CD14-positive monocyte (primary cell): ENCODE data around the gene FGFRL1. TPM values are rescaled to one million over a fixed set of nuclear protein-coding genes. Genes with fewer than 3 reads are reported as not detected.

Experiments
- DNase-seq, 3 donors: peaks; one replicate each; pipeline ENCODE4 v3.0.0-alpha.2; 2011 to 2022
- H2AFZ ChIP-seq: 2 replicates; pipeline ENCODE4 v1.6.0; 2012; ENCODE audit warnings: mild to moderate bottlenecking, low read depth, low read length, inconsistent platforms; ENCODE audit not compliant: insufficient read depth, poor library complexity, severe bottlenecking
- H3K27ac ChIP-seq, 2 donors: 1 replicate in 1 of 2; 2 replicates in 1 of 2; pipeline ENCODE4 v1.5.1; 2012 to 2013; ENCODE audit warnings: low read length in 2 of 2, control low read depth in 1 of 2, inconsistent platforms in 1 of 2, low read depth in 1 of 2, mild to moderate bottlenecking in 1 of 2
- H3K27me3 ChIP-seq, 2 donors: one replicate each; pipeline versions ENCODE4 v1.6.0 to v1.6.1; 2011 to 2013; ENCODE audit warnings: low read length in 2 of 2; ENCODE audit not compliant: control insufficient read depth in 2 of 2, insufficient read depth in 2 of 2
- H3K36me3 ChIP-seq, 2 donors: replicated peaks in 1 of 2; 1 replicate in 1 of 2; 2 replicates in 1 of 2; pipeline versions ENCODE4 v1.5.1 to v1.6.1; 2012 to 2013; ENCODE audit warnings: low read length in 2 of 2, control low read depth in 1 of 2, inconsistent platforms in 1 of 2, mild to moderate bottlenecking in 1 of 2; ENCODE audit not compliant: insufficient read depth in 2 of 2, control insufficient read depth in 1 of 2
- H3K4me1 ChIP-seq, 2 donors: 1 replicate in 1 of 2; 2 replicates in 1 of 2; pipeline versions ENCODE4 v1.5.1 to v1.6.1; 2012 to 2013; ENCODE audit warnings: low read length in 2 of 2, control low read depth in 1 of 2, inconsistent platforms in 1 of 2, mild to moderate bottlenecking in 1 of 2, moderate library complexity in 1 of 2; ENCODE audit not compliant: insufficient read depth in 2 of 2, control insufficient read depth in 1 of 2
- H3K4me2 ChIP-seq: replicated peaks from 2 replicates; pipeline ENCODE3; 2012; ENCODE audit warnings: low read length, moderate library complexity, mild to moderate bottlenecking; ENCODE audit not compliant: poor library complexity, severe bottlenecking; ENCODE audit errors: extremely low read depth
- H3K4me3 ChIP-seq, 3 experiments: fragments of 200-600 bp in 1 of 3; sonication (generic) in 1 of 3; replicated peaks in 1 of 3; 1 replicate in 2 of 3; 2 replicates in 1 of 3; pipeline ENCODE4 v1.5.1; 2011 to 2013; ENCODE audit warnings: low read length in 3 of 3, mild to moderate bottlenecking in 3 of 3, control low read depth in 2 of 3, low read depth in 2 of 3, inconsistent platforms in 1 of 3, moderate library complexity in 1 of 3
- H3K79me2 ChIP-seq: 2 replicates; pipeline ENCODE4 v1.6.0; 2012; ENCODE audit warnings: mild to moderate bottlenecking, control low read depth, inconsistent platforms, low read length, moderate library complexity; ENCODE audit not compliant: insufficient read depth
- H3K9ac ChIP-seq: 2 replicates; pipeline ENCODE4 v1.6.0; 2017; ENCODE audit warnings: low read length, mild to moderate bottlenecking; ENCODE audit not compliant: insufficient read depth, poor library complexity, severe bottlenecking
- H3K9me3 ChIP-seq, 2 donors: replicated peaks in 1 of 2; 1 replicate in 1 of 2; 2 replicates in 1 of 2; pipeline versions ENCODE4 v1.5.1 to v1.6.1; 2012 to 2013; ENCODE audit warnings: low read length in 2 of 2, control low read depth in 1 of 2; ENCODE audit not compliant: control insufficient read depth in 1 of 2, insufficient read depth in 1 of 2
- H4K20me1 ChIP-seq: 2 replicates; pipeline ENCODE4 v1.6.0; 2012; ENCODE audit warnings: mild to moderate bottlenecking, low read length, control low read depth, moderate library complexity; ENCODE audit not compliant: insufficient read depth
- H3K27ac Mint-ChIP-seq, 7 donors: one replicate each; pipeline ENCODE4 v1.8.0; 2020; ENCODE audit warnings: mild to moderate bottlenecking in 7 of 7, mixed read lengths in 7 of 7, moderate library complexity in 6 of 7, inconsistent platforms in 2 of 7
- H3K27me3 Mint-ChIP-seq, 3 donors: one replicate each; pipeline ENCODE4 v1.8.0; 2021 to 2022; ENCODE audit warnings: low read depth in 3 of 3, mild to moderate bottlenecking in 3 of 3, mixed read lengths in 3 of 3, moderate library complexity in 3 of 3, inconsistent platforms in 1 of 3
- H3K36me3 Mint-ChIP-seq, 2 donors: one replicate each; pipeline ENCODE4 v1.8.0; 2020; ENCODE audit warnings: mixed read lengths in 2 of 2, inconsistent platforms in 1 of 2, mild to moderate bottlenecking in 1 of 2
- H3K4me1 Mint-ChIP-seq: one replicate; pipeline ENCODE4 v1.8.0; 2020; ENCODE audit warnings: mild to moderate bottlenecking, mixed read lengths
- H3K4me3 Mint-ChIP-seq, 2 donors: one replicate each; pipeline ENCODE4 v1.8.0; 2020; ENCODE audit warnings: mild to moderate bottlenecking in 2 of 2, mixed read lengths in 2 of 2, moderate library complexity in 1 of 2
- H3K9me3 Mint-ChIP-seq, 7 donors: one replicate each; pipeline ENCODE4 v1.8.0; 2020 to 2022; ENCODE audit warnings: mixed read lengths in 7 of 7, mild to moderate bottlenecking in 6 of 7, moderate library complexity in 6 of 7, inconsistent platforms in 2 of 7
- CTCF ChIP-seq: fragments of 200-600 bp; IDR thresholded peaks from one replicate; pipeline ENCODE4 v1.8.0; 2022; ENCODE audit warnings: antibody characterized with exemption, mild to moderate bottlenecking
- WGBS: methylation state at CpG from one replicate; pipeline ENCODE4 v1.1.5; 2013; ENCODE audit warnings: missing lambda C conversion rate; ENCODE audit not compliant: insufficient coverage; 5-methylcytosine and 5-hydroxymethylcytosine counted together
- intact Hi-C, 2 donors: fragments of 100-400 bp; cut with micrococcal nuclease; formaldehyde crosslinking; loops; one replicate each; pipeline versions ENCODE4 v1.15.0 to v1.15.1; 2023
- polyA minus RNA-seq: library from RNA; depleted of rRNA, polyadenylated mRNA; stranded (reverse); fragments of >200 nt; gene quantifications from 2 replicates; pipeline ENCODE4 v1.2.3, GENCODE V29; 2012
- polyA plus RNA-seq, 3 donors: library from polyadenylated mRNA; depleted of rRNA in 1 of 3; unstranded in 2 of 3; stranded (reverse) in 1 of 3; fragments of 300-500 nt in 2 of 3; fragments of >200 nt in 1 of 3; fragmentation: Illumina TruSeq in 2 of 3; gene quantifications; 1 replicate in 2 of 3; 2 replicates in 1 of 3; pipeline ENCODE4 v1.2.3, GENCODE V29; 2012 to 2021
- total RNA-seq, 12 experiments: library from RNA in 1 of 12; stranded (reverse) in 1 of 12; fragments of 120-200 nt in 1 of 12; gene quantifications; one replicate each; pipeline ENCODE4 v1.2.4 and lab custom pipeline; 2013 to 2026; ENCODE audit warnings: mixed read lengths in 6 of 12, inconsistent platforms in 1 of 12

Gene FGFRL1
- total RNA-seq (2013) = 5.8 TPM
- 10 to 100 TPM in 1 of 3 donors, under 1 TPM in 2; 0.17 to 77.7 (median 0.28) TPM for polyA plus RNA-seq
- polyA minus RNA-seq = 14.9 and 28.1 TPM in 2 replicates
- total RNA-seq (lab: John Stamatoyannopoulos, UW) = 12.1 to 66.2 (median 21.9) reads per million in 11 experiments

GRCh38 chr4:1011022-1011665, at the start of gene FGFRL1:
Gene FGFRL1, plus strand, starts transcription at chr4:1011626. Its CDS starts 860 bp downstream, at chr4:1012486.
- H3K4me1 Mint-ChIP-seq = peaks cover 18% of the 10 kb centered on the region
- Histone ChIP-seq H2AFZ (peak within 1 kb of the TSS; percentile 85), H3K79me2 (no peaks in the 10 kb centered on the region), H3K4me3 (peak within 1 kb of the TSS; percentile 34 to 82 (median 60)), H3K9me3 (peaks cover 0 to 9% of the 10 kb centered on the region in 2 donors), H3K27me3 (peaks cover 4 to 41% of the 10 kb centered on the region in 2 donors), H3K9ac (peak within 1 kb of the TSS; percentile 76), H3K4me2 (peak within 1 kb of the TSS; percentile 89), H3K27ac (peak within 1 kb of the TSS; percentile 48 to 82), H4K20me1 (peaks cover 3% of the 10 kb centered on the region), H3K36me3 (no peaks in the 10 kb centered on the region), H3K4me1 (peaks cover 23 to 43% of the 10 kb centered on the region in 2 donors)
- peaks cover 27 to 41% (median 30%) of the 10 kb centered on the region in 3 donors for H3K27me3 Mint-ChIP-seq
- peak; percentile 71 to 85 (median 84) for DNase-seq
- H3K36me3 Mint-ChIP-seq = peaks cover 0 to 2% of the 10 kb centered on the region in 2 donors
- under 1% methylated on average over 60 of the region's 89 CpGs for WGBS
- H3K27ac Mint-ChIP-seq = peak within 1 kb of the TSS; percentile 54 to 90 (median 79)
- intact Hi-C loops = loop anchor here (2.0 to 5.0 kb wide), 3 partner anchors 38 to 336 kb away; partner anchors contain the start of genes DGKQ (in 1 of the 2), MAEA (in 1 of the 2) and UVSSA (in 1 of the 2)
- peaks cover 6 to 22% (median 13%) of the 10 kb centered on the region in 7 donors for H3K9me3 Mint-ChIP-seq
- no peak for TF ChIP-seq CTCF
- peak within 1 kb of the TSS; percentile 83 to 89 for H3K4me3 Mint-ChIP-seq

- Histone ChIP-seq H4K20me1 (peaks cover 22% of the 10 kb centered on the region), H3K36me3 (peaks cover 28 to 90% of the 10 kb centered on the region in 2 donors), H3K27me3 (peaks cover 0 to 2% of the 10 kb centered on the region in 2 donors), H3K9me3 (no peaks in the 10 kb centered on the region), H3K9ac (no peak overlapping the region), H2AFZ (no peak overlapping the region), H3K27ac (no peak overlapping the region), H3K79me2 (no peaks in the 10 kb centered on the region), H3K4me2 (no peak overlapping the region), H3K4me1 (no peaks in the 10 kb centered on the region), H3K4me3 (no peak overlapping the region)
- H3K27ac Mint-ChIP-seq = no peak overlapping the region
- peaks cover 25 to 45% of the 10 kb centered on the region in 2 donors for H3K36me3 Mint-ChIP-seq
- no peak overlapping the region for H3K4me3 Mint-ChIP-seq
- intact Hi-C loops = no loop called here
- no peak for TF ChIP-seq CTCF
- H3K27me3 Mint-ChIP-seq = no peaks in the 10 kb centered on the region
- no peaks in the 10 kb centered on the region for H3K4me1 Mint-ChIP-seq
- WGBS = 94% methylated on average over 54 of the region's 54 CpGs
- DNase-seq = no peak
- no peaks in the 10 kb centered on the region for H3K9me3 Mint-ChIP-seq
These were observed 48.9 kb upstream of the FGFRL1 start for GRCh38 chr4:962231-963208.
